Measurements from ENCODE around the gene GPS1.

The GPS1 gene

DNA sequence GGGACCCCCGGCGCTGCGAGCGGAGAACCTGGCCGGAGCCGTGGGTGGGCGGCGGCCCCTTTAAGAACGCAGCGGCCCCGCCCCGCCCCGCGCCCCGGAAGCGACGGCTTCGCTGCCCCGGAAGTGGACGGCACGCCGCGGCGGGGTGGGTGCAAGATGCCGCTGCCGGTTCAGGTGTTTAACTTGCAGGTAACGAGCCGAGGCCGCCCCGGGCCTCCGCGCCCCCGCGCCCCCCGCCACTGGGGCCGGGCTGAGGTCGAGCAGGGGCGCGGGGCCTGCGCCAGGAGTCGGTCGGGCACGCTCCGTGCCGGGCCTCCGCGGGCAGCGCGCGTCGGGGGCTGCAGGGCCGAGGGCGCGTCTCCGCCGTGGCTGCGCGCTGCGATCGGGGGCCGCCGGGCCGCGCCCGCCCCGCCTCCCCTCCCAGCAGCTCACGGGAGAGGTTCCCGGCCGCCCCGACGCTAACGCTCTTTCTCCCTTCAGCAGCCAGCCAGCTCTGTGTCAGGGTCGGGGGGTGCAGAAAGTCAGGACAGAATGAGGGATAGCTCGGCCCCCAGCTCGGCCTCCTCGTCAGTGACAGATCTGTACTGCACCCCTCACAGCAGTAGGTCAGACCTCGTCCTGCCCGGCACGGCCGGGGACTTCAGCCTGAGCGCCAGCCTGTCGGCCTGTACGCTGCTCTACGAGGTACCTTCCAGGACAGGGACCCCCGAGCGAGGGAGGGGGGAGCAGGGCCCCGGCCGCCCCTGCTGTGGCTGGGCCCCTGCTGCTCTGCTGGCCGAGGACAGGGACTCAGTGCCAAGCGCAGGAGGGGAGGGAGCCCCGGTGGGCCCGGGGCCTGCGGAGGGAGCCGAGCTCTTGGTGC is at the start of gene GPS1, which contains the start of gene RFNG:
GPS1 (plus strand) TSS at position 123 of the 862 bp plus-strand sequence; CDS start at position 157, 34 bp downstream.
RFNG (minus strand) TSS at position 36 of the 862 bp plus-strand sequence. CDS start 45 bp downstream, outside the sequence.
- DNase-seq (ENCODE audit: low spot score): peak; percentile 79

- DNase-seq (ENCODE audit: low spot score): no peak
Measured at GRCh38 chr17:82003411-82004381, 48.0 kb upstream of the GPS1 start.

DNA sequence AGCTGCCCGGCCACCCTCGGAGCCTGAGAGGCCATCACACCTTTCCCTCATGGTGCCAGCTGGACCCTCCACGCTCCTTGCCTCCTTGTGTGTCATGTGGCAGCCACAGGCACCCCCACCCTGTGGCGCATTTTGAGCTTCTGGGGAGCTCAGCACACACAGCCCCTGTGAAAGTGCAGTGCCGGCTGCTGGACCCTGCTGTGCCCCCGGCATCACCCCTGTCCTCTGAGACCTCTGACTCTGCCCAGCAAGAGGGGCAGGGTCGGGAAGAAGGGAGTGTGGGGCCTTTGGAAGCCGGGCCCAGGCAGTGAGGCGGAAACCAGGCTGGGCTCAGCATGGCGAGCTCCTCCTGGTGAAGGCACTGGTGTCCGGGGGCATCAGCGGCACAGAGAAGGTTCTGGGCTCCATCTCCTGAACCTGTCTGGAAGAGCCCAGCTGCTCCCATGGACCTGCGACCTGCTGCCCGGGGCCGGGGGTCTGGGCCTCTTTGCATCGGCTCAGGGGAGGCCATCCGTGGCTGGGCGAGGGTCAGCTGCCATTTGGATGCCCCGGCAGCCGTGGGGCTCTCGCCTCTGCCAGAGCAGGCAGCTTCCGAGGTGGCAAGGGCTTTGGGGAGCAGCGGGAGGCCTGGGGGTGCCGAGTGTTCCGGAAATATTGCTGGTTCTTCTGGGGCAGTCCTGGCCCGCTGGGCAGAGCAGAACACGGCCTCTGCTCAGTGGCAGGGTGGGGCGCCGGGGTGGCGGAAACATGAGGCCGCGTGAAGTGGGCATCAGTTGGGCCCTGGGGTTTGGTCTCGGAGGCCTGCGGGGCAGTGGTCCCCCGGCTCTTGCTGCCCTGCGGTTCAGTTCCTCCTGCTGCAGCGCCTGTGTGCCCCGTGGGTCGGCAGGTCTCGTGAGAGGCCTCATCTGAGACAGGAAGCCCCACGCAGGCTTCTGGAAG is 46.9 kb upstream of the GPS1 start:
- no peak for DNase-seq (ENCODE audit: low spot score)

DNA sequence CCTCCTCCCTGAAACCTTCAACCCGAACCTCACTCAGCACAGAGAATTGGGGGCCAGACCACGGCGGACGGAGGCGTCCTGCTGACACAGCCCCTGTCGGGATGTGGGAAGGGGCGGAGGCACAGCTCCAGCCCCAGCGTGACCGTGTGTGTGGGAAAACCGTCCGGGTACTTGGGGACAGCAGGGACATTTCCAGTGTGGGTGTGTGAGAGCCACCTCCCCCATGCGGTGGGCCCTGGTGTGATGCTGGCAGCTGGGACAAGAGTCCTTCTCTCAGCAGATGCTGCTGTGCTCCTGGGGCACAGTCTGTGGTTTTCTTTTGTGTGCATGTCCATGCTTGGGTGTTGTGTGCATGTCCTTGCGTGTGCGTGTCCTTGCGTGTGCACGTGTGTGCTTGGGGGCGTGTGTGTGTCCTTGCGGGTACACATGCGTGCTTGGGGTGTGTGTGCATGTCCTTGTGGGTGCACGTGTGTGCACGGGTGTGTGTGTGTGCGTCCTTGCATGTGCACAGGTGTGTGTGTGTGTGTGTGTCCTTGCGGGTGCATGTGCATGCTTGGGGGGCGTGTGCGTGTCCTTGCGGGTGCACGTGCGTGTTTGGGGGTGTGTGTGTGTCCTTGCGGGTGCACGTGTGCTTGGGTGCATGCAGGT is 45.9 kb upstream of the GPS1 start:
- DNase-seq (ENCODE audit: low spot score): no peak

DNA sequence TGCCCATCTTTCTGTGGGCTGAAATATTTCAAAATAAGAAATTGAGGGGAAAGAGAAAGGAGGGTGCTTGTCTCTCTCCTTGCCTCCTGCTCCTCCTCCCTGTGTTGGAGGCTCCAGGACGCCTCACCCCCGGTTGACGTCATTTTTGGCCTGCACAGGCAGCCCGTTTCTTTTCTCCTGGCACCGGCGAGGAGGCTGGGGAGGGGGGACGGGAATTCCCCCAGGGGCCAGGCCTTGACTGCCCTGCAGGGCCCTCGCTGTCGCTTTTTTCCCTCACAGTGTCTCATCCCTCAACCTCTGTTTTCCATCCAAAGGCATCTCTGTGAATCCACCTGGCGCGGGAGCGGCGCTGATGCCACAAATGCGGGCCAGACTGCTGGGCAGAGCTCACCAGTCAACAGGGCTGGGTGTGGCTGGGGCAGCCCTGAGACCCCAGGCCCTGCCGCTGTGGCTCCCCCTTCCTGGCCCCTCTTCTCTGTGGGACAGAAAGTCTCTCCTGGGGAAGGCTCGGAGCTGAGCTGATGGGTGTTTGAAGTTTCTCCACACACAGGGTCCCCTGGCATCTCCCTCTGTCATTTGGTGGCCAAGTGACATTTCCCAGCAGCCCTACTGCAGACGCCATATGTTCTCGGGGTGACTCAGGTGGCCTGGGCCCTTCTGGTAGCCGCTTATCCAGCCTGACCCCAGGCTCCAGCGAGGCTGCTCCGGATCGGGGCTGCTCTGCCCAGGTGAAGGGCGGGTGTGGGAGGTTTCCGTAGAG is 45.0 kb upstream of the GPS1 start:
- no peak for DNase-seq (ENCODE audit: low spot score)

- no peak for DNase-seq (ENCODE audit: low spot score)
Measured at GRCh38 chr17:82007228-82007494, 44.5 kb upstream of the GPS1 start.

DNA sequence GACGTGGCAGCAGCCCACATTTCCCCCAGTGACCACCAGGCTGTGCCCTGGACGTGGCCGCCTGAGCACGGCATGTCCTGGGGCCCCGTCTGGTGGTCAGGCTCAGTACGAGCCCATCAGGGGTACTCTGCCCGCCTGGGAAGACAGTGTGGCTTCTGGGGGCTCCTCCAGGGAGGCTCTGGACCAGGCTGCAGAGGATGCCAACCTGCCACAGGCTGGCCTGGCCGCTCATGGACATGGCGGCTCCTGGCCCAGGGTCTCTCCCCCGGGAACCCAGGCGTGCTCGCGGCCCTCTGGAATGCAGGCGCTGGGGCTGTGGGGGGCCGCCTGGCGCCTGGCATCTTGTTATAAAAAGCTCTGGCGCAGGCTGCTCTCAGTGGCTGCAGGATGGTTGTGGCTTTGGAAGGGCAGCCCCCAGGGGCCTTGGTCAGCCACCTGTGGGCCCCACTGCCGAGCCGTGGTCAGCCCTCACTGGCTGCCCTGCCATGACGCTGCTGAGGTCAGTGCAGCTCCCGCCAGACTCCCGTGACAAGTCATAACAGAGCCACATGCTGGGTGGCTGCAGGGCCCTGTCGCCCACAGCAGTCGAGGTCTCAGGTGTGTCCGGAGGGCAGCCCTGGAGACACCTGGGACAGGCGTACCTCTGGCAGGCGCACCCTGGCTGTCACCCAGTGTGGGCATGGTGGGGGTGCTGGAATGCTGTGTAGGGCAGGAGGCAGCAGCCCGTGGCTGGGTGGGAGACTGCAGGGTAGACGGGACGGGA is 44.0 kb upstream of the GPS1 start:
- DNase-seq (ENCODE audit: low spot score): no peak

GRCh38 chr17:82008258-82008940 is 43.3 kb upstream of the GPS1 start:
- no peak for DNase-seq (ENCODE audit: low spot score)

DNA sequence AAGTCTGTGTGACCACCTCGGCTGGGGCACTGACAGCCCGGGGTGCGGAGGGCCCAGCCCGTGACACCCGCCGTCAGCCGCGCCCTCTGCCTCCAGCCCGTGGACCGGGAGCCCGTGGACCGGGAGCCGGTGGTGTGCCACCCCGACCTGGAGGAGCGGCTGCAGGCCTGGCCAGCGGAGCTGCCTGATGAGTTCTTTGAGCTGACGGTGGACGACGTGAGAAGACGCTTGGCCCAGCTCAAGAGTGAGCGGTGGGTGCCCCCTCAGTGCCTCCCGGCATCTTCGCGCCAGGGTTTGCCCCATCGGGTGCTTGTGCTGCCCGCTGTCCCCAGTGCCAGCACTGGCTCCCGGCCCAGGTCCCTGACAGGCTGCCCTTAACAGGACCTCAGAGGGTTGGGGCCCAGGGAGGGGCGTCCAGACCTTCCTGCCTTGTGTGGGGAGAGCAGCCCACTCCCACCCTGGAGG is 42.7 kb upstream of the GPS1 start:
- DNase-seq (ENCODE audit: low spot score): no peak

DNA sequence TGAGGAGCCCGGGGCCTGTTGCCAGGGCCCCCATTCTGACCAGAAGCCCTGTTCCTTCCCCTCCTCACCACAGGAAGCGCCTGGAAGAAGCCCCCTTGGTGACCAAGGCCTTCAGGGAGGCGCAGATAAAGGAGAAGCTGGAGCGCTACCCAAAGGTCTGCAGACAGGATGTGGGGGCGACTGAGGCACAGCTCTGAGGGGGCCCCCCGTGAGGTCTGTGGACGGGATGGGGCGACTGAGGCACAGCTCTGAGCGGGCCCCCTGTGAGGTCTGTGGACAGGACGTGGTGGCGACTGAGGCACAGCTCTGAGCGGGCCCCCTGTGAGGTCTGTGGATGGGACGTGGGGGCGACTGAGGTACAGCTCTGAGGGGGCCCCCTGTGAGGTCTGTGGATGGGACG is 42.3 kb upstream of the GPS1 start:
- DNase-seq (ENCODE audit: low spot score): no peak

DNA sequence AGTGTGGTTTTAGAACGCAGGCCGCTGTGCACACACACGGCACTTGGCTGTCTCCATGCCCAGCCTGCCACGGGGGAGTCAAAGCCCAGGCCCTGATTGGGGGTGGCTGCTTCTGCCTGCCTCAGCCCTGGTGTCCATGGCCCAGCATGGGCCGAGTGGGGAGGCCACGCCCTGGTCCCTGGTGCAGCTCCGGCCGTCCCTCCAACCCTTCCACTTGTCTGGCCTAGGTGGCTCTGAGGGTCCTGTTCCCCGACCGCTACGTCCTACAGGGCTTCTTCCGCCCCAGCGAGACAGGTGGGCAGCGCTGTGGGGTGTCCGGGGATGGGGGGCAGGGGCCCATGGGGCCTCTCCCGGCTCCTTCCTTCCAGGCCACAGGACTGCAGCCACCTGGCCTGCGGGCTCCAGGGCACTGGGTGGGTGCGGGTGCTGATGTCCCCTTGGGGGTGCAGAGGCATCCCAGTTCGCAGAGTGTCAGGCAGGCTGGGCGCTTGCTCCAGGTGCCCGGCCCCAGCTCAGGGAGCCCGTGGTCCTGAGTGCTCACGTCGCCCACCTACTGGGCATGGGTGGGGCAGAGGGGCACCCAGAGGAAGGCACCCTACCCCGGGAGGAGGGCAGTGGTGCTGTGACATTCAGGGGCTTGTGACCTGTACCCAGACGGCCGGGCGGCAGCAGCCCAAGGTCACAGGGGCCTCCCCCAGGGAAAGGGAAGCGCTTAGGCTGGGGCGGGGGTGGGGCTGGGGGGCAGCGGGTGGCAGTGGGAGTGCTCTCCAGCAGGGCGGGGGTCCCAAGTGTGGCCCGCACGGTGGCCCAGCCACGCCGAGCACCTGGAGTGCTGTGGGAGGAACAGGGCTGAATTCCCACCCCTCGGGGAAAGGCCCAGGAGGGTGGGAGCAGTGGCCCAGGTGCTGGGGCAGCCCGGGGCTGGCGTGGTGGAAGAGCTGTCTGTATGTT is 40.8 kb upstream of the GPS1 start:
- no peak for DNase-seq (ENCODE audit: low spot score)

GRCh38 chr17:82011617-82012187 is 40.0 kb upstream of the GPS1 start:
- no peak for DNase-seq (ENCODE audit: low spot score)

GRCh38 chr17:82012261-82012639 is 39.4 kb upstream of the GPS1 start:
- DNase-seq (ENCODE audit: low spot score): no peak

GRCh38 chr17:82012640-82013295 is 38.9 kb upstream of the GPS1 start:
- no peak for DNase-seq (ENCODE audit: low spot score)

GRCh38 chr17:82013341-82013740 is 38.4 kb upstream of the GPS1 start:
- no peak for DNase-seq (ENCODE audit: low spot score)

DNA sequence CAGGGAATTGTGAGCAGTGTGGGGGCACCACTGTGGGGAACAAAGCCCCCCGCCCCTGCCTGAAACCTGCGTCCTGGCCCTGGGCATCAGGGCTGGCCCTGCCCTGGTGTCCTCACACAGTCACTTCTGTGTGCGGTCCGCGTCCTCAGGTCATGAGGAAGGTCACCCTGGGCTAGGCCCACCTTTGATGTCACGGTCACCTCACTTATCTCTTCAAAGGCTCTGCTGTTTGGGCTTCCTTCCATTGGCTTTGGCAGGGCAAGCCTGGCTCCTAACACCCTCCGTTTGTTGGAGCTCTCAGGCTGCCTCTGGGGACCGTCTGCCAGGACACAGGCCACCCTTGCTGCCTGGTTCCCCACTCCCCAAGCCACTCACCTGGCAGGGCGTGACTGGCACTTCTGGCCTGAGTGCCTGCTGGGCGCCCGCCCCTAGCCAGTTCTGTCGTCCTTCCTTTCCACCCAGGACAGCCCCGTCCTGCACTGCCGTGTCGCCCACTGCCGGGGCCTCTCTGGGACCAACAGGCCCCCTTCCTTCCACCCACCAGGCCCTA is 37.9 kb upstream of the GPS1 start:
- no peak for DNase-seq (ENCODE audit: low spot score)

DNA sequence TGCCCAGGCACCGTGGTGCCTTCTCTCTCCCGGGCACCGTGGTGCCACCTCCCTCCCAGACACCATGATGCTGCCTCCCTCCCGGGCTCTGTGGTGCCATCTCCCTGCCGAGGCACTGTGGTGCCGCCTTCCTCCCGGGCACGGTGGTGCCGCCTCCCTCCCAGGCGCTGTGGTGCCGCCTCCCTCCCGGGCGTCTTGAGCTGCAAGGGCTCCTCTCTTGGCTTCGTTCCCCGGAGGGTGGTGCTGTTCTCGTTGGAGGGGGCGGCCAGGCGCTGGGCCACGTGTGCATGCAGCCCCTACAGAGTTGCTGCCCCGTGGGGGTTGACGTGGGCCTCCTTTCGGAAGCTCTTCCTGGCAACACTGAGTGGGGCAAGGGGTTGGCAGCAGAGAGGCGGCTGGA is 37.3 kb upstream of the GPS1 start:
- no peak for DNase-seq (ENCODE audit: low spot score)

All from hematopoietic multipotent progenitor cell treated with erythropoietin and hydrocortisone succinate and interleukin-3 and kit ligand, for 15 days (in vitro differentiated cells).